ENCODE results near the gene LTBR. TPM values are rescaled to one million over a fixed set of nuclear protein-coding genes. Genes with fewer than 3 reads are reported as not detected.

The LTBR gene
- polyA plus RNA-seq, 2 of the 4 experiments (the other 2 are of a cell fraction): 57.3 to 110 TPM

DNA sequence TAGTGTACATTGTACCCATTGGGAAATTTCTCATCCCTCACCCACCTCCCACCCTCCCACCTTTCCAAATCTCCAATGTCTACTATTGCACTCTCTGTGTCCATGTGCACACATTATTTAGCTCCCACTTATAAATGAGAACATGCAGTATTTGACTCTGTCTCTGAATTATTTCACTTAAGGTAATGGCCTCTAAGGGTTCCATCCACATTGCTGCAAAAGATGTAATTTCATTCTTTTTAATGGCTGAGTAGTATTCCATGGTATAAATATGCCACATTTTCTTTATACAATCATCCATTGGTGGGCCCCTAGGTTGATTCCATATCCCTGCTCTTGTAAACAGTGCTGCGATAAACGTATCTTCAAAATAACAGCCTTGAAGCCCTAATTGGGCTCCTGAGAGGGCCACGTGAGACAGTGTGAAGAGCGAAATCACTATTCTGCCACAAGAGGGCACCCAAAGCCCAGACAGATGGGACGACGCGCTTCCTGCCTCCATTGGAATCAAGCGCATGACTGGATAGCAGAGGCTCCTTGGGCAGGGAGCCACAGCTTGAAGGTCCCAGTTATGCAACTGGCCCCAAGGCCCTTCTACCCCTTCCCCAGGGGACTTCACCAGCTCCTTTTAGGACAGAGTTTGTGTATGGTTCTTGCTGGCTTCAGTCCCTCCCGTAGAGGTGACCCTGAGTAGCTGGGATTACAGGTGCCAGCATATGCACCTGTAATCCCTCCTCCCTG is 39.5 kb downstream of the LTBR start:
- WGBS (ENCODE audit: missing lambda C conversion rate): 8% methylated on average over 9 of the region's 9 CpGs
- peak overlapping the region; percentile 42 to 76; a peak in 4 of 6 replicates for H3K27ac ChIP-seq
- H3K4me2 ChIP-seq: no peak overlapping the region
- ATAC-seq: peak; percentile 91 to 95
- no peak overlapping the region for H3K4me3 ChIP-seq
- DNase-seq (ENCODE audit: low read depth in 1 of 2, low spot score in 1 of 2): peak; percentile 87 to 93
- ChIA-PET CTCF (interaction anchor here (0.5 to 8.1 kb wide), 54 partner anchors 9 to 417 kb away, joined by 3 to 121 read pairs (median 4); partner anchors contain the start of genes CD27, GAPDH, GNB3 and MRPL51), POLR2A (interaction anchor here (0.5 to 1.4 kb wide), 3 partner anchors 47 to 210 kb away, joined by 3 to 9 read pairs (median 4); partner anchors contain the start of genes GAPDH and VAMP1)
- H3K4me1 ChIP-seq: peaks cover 26% of the 10 kb centered on the region
- peak; percentile 88 for FAIRE-seq
- H3K9me3 ChIP-seq: no peaks in the 10 kb centered on the region
- TF ChIP-seq, protein P1, sequence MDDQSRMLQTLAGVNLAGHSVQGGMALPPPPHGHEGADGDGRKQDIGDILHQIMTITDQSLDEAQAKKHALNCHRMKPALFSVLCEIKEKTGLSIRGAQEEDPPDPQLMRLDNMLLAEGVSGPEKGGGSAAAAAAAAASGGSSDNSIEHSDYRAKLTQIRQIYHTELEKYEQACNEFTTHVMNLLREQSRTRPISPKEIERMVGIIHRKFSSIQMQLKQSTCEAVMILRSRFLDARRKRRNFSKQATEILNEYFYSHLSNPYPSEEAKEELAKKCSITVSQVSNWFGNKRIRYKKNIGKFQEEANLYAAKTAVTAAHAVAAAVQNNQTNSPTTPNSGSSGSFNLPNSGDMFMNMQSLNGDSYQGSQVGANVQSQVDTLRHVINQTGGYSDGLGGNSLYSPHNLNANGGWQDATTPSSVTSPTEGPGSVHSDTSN (IDR thresholded peaks at IDR 0.05): no peak
- peak; percentile 77; the same call in 1 of the 2 replicates for TF ChIP-seq KDM1A (IDR thresholded peaks at IDR 0.05; ENCODE audit: low read depth)
- TF ChIP-seq RARB (CRISPR knock-in tag; IDR thresholded peaks at IDR 0.05): no peak
- TF ChIP-seq, protein P2, sequence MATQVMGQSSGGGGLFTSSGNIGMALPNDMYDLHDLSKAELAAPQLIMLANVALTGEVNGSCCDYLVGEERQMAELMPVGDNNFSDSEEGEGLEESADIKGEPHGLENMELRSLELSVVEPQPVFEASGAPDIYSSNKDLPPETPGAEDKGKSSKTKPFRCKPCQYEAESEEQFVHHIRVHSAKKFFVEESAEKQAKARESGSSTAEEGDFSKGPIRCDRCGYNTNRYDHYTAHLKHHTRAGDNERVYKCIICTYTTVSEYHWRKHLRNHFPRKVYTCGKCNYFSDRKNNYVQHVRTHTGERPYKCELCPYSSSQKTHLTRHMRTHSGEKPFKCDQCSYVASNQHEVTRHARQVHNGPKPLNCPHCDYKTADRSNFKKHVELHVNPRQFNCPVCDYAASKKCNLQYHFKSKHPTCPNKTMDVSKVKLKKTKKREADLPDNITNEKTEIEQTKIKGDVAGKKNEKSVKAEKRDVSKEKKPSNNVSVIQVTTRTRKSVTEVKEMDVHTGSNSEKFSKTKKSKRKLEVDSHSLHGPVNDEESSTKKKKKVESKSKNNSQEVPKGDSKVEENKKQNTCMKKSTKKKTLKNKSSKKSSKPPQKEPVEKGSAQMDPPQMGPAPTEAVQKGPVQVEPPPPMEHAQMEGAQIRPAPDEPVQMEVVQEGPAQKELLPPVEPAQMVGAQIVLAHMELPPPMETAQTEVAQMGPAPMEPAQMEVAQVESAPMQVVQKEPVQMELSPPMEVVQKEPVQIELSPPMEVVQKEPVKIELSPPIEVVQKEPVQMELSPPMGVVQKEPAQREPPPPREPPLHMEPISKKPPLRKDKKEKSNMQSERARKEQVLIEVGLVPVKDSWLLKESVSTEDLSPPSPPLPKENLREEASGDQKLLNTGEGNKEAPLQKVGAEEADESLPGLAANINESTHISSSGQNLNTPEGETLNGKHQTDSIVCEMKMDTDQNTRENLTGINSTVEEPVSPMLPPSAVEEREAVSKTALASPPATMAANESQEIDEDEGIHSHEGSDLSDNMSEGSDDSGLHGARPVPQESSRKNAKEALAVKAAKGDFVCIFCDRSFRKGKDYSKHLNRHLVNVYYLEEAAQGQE (IDR thresholded peaks at IDR 0.05): no peak
- no peak for TF ChIP-seq EHMT2 (IDR thresholded peaks at IDR 0.05; ENCODE audit: low read depth)
- TF ChIP-seq, protein P3, sequence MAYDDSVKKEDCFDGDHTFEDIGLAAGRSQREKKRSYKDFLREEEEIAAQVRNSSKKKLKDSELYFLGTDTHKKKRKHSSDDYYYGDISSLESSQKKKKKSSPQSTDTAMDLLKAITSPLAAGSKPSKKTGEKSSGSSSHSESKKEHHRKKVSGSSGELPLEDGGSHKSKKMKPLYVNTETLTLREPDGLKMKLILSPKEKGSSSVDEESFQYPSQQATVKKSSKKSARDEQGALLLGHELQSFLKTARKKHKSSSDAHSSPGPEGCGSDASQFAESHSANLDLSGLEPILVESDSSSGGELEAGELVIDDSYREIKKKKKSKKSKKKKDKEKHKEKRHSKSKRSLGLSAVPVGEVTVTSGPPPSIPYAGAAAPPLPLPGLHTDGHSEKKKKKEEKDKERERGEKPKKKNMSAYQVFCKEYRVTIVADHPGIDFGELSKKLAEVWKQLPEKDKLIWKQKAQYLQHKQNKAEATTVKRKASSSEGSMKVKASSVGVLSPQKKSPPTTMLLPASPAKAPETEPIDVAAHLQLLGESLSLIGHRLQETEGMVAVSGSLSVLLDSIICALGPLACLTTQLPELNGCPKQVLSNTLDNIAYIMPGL (CRISPR knock-in tag; IDR thresholded peaks at IDR 0.05; ENCODE audit: borderline replicate concordance): no peak
- no peak for TF ChIP-seq RCOR1 (IDR thresholded peaks at IDR 0.05; ENCODE audit: low read depth, low read length)
- no peak for TF ChIP-seq CHD2 (IDR thresholded peaks at IDR 0.05; ENCODE audit: low read length, partially characterized antibody)
- TF ChIP-seq RNF2 (IDR thresholded peaks at IDR 0.05; ENCODE audit: borderline replicate concordance, low read depth): no peak
- no peak for TF ChIP-seq RFX5 (IDR thresholded peaks at IDR 0.05)
- TF ChIP-seq FOSL2 (IDR thresholded peaks at IDR 0.05): no peak
- peak; percentile 38 for TF ChIP-seq FOSL2 (CRISPR knock-in tag; IDR thresholded peaks at IDR 0.05)
- TF ChIP-seq NR3C1 (IDR thresholded peaks at IDR 0.05): no peak
- TF ChIP-seq NPAS2 (CRISPR knock-in tag; IDR thresholded peaks at IDR 0.05; ENCODE audit: borderline replicate concordance): peak; percentile 69; the same call in 1 of the 2 replicates
- TF ChIP-seq HOXA7 (CRISPR knock-in tag; IDR thresholded peaks at IDR 0.05): no peak
- TF ChIP-seq, protein P4, sequence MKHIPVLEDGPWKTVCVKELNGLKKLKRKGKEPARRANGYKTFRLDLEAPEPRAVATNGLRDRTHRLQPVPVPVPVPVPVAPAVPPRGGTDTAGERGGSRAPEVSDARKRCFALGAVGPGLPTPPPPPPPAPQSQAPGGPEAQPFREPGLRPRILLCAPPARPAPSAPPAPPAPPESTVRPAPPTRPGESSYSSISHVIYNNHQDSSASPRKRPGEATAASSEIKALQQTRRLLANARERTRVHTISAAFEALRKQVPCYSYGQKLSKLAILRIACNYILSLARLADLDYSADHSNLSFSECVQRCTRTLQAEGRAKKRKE (CRISPR knock-in tag; IDR thresholded peaks at IDR 0.05; ENCODE audit: low read depth): 0 out of 2 replicates have a peak, but pooled peaks have one; percentile 6
- no peak for TF ChIP-seq MAFK (IDR thresholded peaks at IDR 0.05; ENCODE audit: partially characterized antibody)
- TF ChIP-seq, protein P5, sequence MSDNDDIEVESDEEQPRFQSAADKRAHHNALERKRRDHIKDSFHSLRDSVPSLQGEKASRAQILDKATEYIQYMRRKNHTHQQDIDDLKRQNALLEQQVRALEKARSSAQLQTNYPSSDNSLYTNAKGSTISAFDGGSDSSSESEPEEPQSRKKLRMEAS (IDR thresholded peaks at IDR 0.05): peak; percentile 99
- TF ChIP-seq, protein P6, sequence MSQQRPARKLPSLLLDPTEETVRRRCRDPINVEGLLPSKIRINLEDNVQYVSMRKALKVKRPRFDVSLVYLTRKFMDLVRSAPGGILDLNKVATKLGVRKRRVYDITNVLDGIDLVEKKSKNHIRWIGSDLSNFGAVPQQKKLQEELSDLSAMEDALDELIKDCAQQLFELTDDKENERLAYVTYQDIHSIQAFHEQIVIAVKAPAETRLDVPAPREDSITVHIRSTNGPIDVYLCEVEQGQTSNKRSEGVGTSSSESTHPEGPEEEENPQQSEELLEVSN (IDR thresholded peaks at IDR 0.05; ENCODE audit: borderline replicate concordance, low read depth): peak; percentile 93
- TF ChIP-seq SMC3 (IDR thresholded peaks at IDR 0.05): peak; percentile 96
- TF ChIP-seq TP53 (CRISPR knock-in tag; IDR thresholded peaks at IDR 0.05): no peak
- TF ChIP-seq CEBPB (IDR thresholded peaks at IDR 0.05): peak in 1 of 2 experiments; percentile 60; a peak in 1 of 4 replicates
- TF ChIP-seq, protein P7, sequence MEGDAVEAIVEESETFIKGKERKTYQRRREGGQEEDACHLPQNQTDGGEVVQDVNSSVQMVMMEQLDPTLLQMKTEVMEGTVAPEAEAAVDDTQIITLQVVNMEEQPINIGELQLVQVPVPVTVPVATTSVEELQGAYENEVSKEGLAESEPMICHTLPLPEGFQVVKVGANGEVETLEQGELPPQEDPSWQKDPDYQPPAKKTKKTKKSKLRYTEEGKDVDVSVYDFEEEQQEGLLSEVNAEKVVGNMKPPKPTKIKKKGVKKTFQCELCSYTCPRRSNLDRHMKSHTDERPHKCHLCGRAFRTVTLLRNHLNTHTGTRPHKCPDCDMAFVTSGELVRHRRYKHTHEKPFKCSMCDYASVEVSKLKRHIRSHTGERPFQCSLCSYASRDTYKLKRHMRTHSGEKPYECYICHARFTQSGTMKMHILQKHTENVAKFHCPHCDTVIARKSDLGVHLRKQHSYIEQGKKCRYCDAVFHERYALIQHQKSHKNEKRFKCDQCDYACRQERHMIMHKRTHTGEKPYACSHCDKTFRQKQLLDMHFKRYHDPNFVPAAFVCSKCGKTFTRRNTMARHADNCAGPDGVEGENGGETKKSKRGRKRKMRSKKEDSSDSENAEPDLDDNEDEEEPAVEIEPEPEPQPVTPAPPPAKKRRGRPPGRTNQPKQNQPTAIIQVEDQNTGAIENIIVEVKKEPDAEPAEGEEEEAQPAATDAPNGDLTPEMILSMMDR (IDR thresholded peaks at IDR 0.05): peak; percentile 95
- no peak for TF ChIP-seq ESRRA (IDR thresholded peaks at IDR 0.05; ENCODE audit: borderline replicate concordance, low read length)
- no peak for TF ChIP-seq ZNF302 (CRISPR knock-in tag; IDR thresholded peaks at IDR 0.05)
- no peak for TF ChIP-seq MYC (IDR thresholded peaks at IDR 0.05; ENCODE audit: borderline replicate concordance, low read length)
- no peak for TF ChIP-seq ZFP36 (IDR thresholded peaks at IDR 0.05; ENCODE audit: borderline replicate concordance, partially characterized antibody)
- TF ChIP-seq CHD4 (IDR thresholded peaks at IDR 0.05; ENCODE audit: borderline replicate concordance): 0 out of 2 replicates have a peak, but pooled peaks have one; percentile 65
- TF ChIP-seq FOXS1 (CRISPR knock-in tag; IDR thresholded peaks at IDR 0.05): 0 out of 2 replicates have a peak, but pooled peaks have one; percentile 16

All from A549 (cell line).